ENCODE results near the gene CBY1. TPM values are rescaled to one million over a fixed set of nuclear protein-coding genes. Genes with fewer than 3 reads are reported as not detected.

Gene CBY1
- total and polyA plus RNA-seq, 2 donors (not counting 1 experiment from before 2014, with no cell fraction given), result 6.0 to 20.7 TPM

DNA sequence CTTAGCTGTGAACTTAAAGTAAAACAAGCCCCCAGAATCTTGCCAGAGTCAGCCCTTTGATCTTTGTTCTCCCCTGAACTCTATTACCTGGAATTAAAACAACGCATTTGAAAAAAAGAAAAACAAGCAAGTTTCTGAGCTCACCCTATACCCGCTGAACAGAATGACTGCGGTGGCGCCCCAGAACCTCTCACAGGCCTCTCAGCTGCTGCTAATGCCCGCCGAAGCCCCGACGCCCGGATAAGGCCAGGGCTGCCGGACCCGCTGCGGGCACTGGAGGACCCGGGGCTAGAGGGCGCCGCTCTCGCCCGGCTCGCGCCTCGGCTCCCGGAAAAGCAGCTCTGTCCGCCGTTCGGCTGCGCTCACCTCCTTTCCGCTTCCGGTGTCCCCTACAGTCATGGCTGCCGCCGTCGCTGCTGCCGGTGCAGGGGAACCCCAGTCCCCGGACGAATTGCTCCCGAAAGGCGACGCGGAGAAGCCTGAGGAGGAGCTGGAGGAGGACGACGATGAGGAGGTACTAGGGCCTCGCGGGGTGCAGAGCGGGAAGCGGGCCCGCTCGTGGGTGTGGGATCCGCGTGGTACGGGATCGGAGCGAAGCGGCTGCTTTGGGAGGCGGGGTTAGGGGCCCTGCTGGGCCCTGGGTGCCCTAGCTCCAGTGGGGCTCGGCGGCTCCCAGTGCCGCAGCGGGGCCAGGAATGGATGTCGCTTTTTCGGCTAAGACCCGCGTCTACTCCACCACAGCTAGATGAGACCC, 25.3 kb downstream of the CBY1 start, which contains the start of gene TOMM22:
Gene TOMM22, plus strand, starts transcription at position 376 of the 754 bp plus-strand sequence. Its CDS starts 22 bp downstream, at position 398.
- Histone ChIP-seq H3K4me2 (replicated peaks; ENCODE audit: low read depth, low read length, poor library complexity, severe bottlenecking) (peak within 1 kb of the TSS; percentile 83), H3K27ac (ENCODE audit: low read length in 2 of 2) (peak within 1 kb of the TSS; percentile 70 to 88), H3K9me3 (ENCODE audit: control extremely low read depth in 1 of 3, control insufficient read depth in 2 of 3, insufficient read depth in 1 of 3, low read length in 2 of 3) (no peaks in the 10 kb centered on the region), H3K9ac (ENCODE audit: low read length) (peak within 1 kb of the TSS; percentile 97), H3K4me1 (ENCODE audit: control insufficient read depth in 2 of 2, insufficient read depth in 2 of 2, low read length in 2 of 2) (peaks cover 11 to 15% of the 10 kb centered on the region in 2 donors), H3K36me3 (replicated peaks in 1 of 2; ENCODE audit: control extremely low read depth in 1 of 2, control insufficient read depth in 1 of 2, extremely low read depth in 1 of 2, insufficient read depth in 2 of 2, low read length in 1 of 2) (peaks cover 0 to 27% of the 10 kb centered on the region in 2 experiments), H4K20me1 (ENCODE audit: control insufficient read depth, insufficient read depth, low read length, poor library complexity, severe bottlenecking) (no peaks in the 10 kb centered on the region), H3K4me3 (ENCODE audit: control extremely low read depth in 1 of 5, extremely low read depth in 1 of 5, insufficient read depth in 1 of 5, low read depth in 2 of 5, low read length in 4 of 5) (peak within 1 kb of the TSS; percentile 78 to 96 (median 87)), H3K79me2 (ENCODE audit: control insufficient read depth, insufficient read depth, low read length) (peaks cover 19% of the 10 kb centered on the region), H2AFZ (ENCODE audit: insufficient read depth, low read depth, low read length, poor library complexity, severe bottlenecking) (peak within 1 kb of the TSS; percentile 96), H3K27me3 (replicated peaks in 1 of 4; ENCODE audit: control extremely low read depth in 1 of 4, control insufficient read depth in 3 of 4, insufficient read depth in 4 of 4, low read length in 3 of 4) (no peaks in the 10 kb centered on the region)
- ATAC-seq (ENCODE audit: low read depth) (peak; percentile 98), DNase-seq (peak; percentile 91)
- WGBS (ENCODE audit: insufficient coverage), result under 1% methylated on average over 50 of the region's 60 CpGs
- Mint-ChIP-seq H3K27ac (peak within 1 kb of the TSS; percentile 96), H3K9me3 (ENCODE audit: insufficient read depth) (no peaks in the 10 kb centered on the region), H3K4me1 (peaks cover 22% of the 10 kb centered on the region), H3K27me3 (no peaks in the 10 kb centered on the region), H3K4me3 (peak within 1 kb of the TSS; percentile 100)
- no peak for TF ChIP-seq EZH2 (IDR thresholded peaks at IDR 0.05; ENCODE audit: borderline replicate concordance, insufficient read depth, low read depth, low read length, poor library complexity, severe bottlenecking)
- TF ChIP-seq, protein P1, sequence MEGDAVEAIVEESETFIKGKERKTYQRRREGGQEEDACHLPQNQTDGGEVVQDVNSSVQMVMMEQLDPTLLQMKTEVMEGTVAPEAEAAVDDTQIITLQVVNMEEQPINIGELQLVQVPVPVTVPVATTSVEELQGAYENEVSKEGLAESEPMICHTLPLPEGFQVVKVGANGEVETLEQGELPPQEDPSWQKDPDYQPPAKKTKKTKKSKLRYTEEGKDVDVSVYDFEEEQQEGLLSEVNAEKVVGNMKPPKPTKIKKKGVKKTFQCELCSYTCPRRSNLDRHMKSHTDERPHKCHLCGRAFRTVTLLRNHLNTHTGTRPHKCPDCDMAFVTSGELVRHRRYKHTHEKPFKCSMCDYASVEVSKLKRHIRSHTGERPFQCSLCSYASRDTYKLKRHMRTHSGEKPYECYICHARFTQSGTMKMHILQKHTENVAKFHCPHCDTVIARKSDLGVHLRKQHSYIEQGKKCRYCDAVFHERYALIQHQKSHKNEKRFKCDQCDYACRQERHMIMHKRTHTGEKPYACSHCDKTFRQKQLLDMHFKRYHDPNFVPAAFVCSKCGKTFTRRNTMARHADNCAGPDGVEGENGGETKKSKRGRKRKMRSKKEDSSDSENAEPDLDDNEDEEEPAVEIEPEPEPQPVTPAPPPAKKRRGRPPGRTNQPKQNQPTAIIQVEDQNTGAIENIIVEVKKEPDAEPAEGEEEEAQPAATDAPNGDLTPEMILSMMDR (IDR thresholded peaks at IDR 0.05), result peak; percentile 72
- CTCF ChIA-PET, result interaction anchor here (0.6 to 4.4 kb wide), 18 partner anchors 8 to 632 kb away, joined by 3 to 51 read pairs (median 4); partner anchors contain the start of genes CBY1, FAM227A, GTPBP1 and JOSD1
- POLR2A ChIA-PET, result interaction anchor here (0.6 to 1.9 kb wide), 9 partner anchors 13 to 638 kb away, joined by 3 to 9 read pairs (median 4); partner anchors contain the start of genes CBY1, GTPBP1, NPTXR and RPL3
- intact Hi-C loops (cut with micrococcal nuclease), result loop anchor here (1.0 to 5.0 kb wide), 5 partner anchors 24 to 716 kb away; partner anchors contain the start of genes CBX6, CBY1, FAM227A and GTPBP1

GRCh38 chr22:38684895-38685294, 28.5 kb downstream of the CBY1 start:
- no peaks in the 10 kb centered on the region for H3K9me3 ChIP-seq (ENCODE audit: control extremely low read depth in 1 of 3, control insufficient read depth in 2 of 3, insufficient read depth in 1 of 3, low read length in 2 of 3)
- no peak overlapping the region for H3K4me3 ChIP-seq (ENCODE audit: control extremely low read depth in 1 of 5, extremely low read depth in 1 of 5, insufficient read depth in 1 of 5, low read depth in 2 of 5, low read length in 4 of 5)
- WGBS (ENCODE audit: insufficient coverage), result 93% methylated on average over 3 of the region's 9 CpGs
- Mint-ChIP-seq H3K4me3 (no peak overlapping the region), H3K27me3 (no peaks in the 10 kb centered on the region), H3K27ac (no peak overlapping the region), H3K9me3 (ENCODE audit: insufficient read depth) (no peaks in the 10 kb centered on the region), H3K4me1 (peaks cover 22% of the 10 kb centered on the region)
- H3K4me2 ChIP-seq (replicated peaks; ENCODE audit: low read depth, low read length, poor library complexity, severe bottlenecking), result no peak overlapping the region
- intact Hi-C loops (cut with micrococcal nuclease), result loop anchor here (5.0 kb wide), 2 partner anchors 187 to 712 kb away; partner anchors contain the start of genes CBX6 and TAB1
- no peak overlapping the region for H3K9ac ChIP-seq (ENCODE audit: low read length)
- TF ChIP-seq, protein P1 (IDR thresholded peaks at IDR 0.05), result no peak
- no peak for TF ChIP-seq EZH2 (IDR thresholded peaks at IDR 0.05; ENCODE audit: borderline replicate concordance, insufficient read depth, low read depth, low read length, poor library complexity, severe bottlenecking)
- no peaks in the 10 kb centered on the region for H3K27me3 ChIP-seq (replicated peaks in 1 of 4; ENCODE audit: control extremely low read depth in 1 of 4, control insufficient read depth in 3 of 4, insufficient read depth in 4 of 4, low read length in 3 of 4)
- ChIA-PET POLR2A (no interaction called here), CTCF (no interaction called here)
- no peaks in the 10 kb centered on the region for H4K20me1 ChIP-seq (ENCODE audit: control insufficient read depth, insufficient read depth, low read length, poor library complexity, severe bottlenecking)
- H3K27ac ChIP-seq (ENCODE audit: low read length in 2 of 2), result no peak overlapping the region
- H3K4me1 ChIP-seq (ENCODE audit: control insufficient read depth in 2 of 2, insufficient read depth in 2 of 2, low read length in 2 of 2), result peaks cover 11 to 15% of the 10 kb centered on the region in 2 donors
- peaks cover 0 to 46% of the 10 kb centered on the region in 2 experiments for H3K36me3 ChIP-seq (replicated peaks in 1 of 2; ENCODE audit: control extremely low read depth in 1 of 2, control insufficient read depth in 1 of 2, extremely low read depth in 1 of 2, insufficient read depth in 2 of 2, low read length in 1 of 2)
- H2AFZ ChIP-seq (ENCODE audit: insufficient read depth, low read depth, low read length, poor library complexity, severe bottlenecking), result no peak overlapping the region
- H3K79me2 ChIP-seq (ENCODE audit: control insufficient read depth, insufficient read depth, low read length), result peaks cover 23% of the 10 kb centered on the region
- DNase-seq (no peak), ATAC-seq (ENCODE audit: low read depth) (no peak)

All from B cell (primary cell).